GM10248 (cell line): ENCODE results near the gene PKN2.

Experiments
- CTCF ChIA-PET: fragments of 300-600 bp; sonication (Branson Sonifier 250); formaldehyde crosslinking; extraction: SDS; loops from one replicate; lab custom pipeline; 2021; ENCODE audit warnings: antibody characterized with exemption; lab: Yijun Ruan, JAX
- POLR2A ChIA-PET: fragments of 350-650 bp; sonication (Branson Sonifier 250); formaldehyde crosslinking; extraction: SDS; loops from one replicate; lab custom pipeline; 2020; ENCODE audit warnings: antibody characterized with exemption; lab: Yijun Ruan, JAX
- DNase-seq: peaks from one replicate; pipeline ENCODE4 v3.0.0; 2012; ENCODE audit errors: extremely low spot score
- TF ChIP-seq, protein P1 (sequence below): IDR thresholded peaks from 2 replicates; pipeline ENCODE4 v1.5.1; 2012; ENCODE audit warnings: mild to moderate bottlenecking, low read depth; ENCODE audit errors: extremely low read depth, missing control alignments, control extremely low read depth

The PKN2 gene

DNA sequence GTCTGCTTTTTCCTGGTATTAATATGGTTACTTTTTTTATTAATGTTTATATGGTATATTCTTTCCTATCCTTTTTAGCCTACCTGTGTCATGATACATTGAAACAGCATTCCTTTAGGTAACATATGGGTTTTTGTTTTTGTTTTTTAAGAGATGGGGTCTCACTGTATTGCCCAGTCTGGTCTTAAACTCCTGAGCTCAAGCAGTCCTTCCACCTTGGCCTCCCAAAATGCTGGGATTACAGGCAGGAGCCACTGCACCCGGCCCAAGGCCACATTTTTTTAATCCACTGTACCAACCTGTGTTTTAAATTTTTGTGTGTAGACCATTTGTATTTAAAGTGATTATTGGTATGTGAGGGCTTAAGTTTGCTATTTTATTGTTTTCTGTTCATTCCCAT, 43.1 kb downstream of the PKN2 start:
- POLR2A ChIA-PET, result no interaction called here
- CTCF ChIA-PET, result no interaction called here
- no peak for DNase-seq
- TF ChIP-seq, protein P1, sequence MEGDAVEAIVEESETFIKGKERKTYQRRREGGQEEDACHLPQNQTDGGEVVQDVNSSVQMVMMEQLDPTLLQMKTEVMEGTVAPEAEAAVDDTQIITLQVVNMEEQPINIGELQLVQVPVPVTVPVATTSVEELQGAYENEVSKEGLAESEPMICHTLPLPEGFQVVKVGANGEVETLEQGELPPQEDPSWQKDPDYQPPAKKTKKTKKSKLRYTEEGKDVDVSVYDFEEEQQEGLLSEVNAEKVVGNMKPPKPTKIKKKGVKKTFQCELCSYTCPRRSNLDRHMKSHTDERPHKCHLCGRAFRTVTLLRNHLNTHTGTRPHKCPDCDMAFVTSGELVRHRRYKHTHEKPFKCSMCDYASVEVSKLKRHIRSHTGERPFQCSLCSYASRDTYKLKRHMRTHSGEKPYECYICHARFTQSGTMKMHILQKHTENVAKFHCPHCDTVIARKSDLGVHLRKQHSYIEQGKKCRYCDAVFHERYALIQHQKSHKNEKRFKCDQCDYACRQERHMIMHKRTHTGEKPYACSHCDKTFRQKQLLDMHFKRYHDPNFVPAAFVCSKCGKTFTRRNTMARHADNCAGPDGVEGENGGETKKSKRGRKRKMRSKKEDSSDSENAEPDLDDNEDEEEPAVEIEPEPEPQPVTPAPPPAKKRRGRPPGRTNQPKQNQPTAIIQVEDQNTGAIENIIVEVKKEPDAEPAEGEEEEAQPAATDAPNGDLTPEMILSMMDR, result no peak

DNA sequence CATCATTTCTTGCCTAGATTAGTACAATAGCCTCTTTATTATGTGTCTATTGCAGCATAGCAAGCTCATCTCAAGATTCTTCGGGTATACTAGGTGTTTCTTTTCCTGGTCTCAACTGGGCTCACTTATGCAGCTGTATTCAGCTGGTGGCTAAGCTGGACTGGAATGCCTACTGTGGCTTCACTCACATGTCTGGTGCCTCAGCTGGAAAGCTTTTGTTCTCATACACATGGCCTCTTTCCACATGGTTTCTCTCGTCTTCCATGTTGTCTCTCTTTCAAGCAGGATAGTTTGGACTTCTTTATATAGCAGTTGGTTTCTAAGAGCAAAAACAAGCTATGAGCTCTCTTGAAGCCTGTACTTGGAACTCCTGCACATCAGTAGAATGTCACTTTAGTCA, 45.2 kb downstream of the PKN2 start:
- no peak for DNase-seq
- CTCF ChIA-PET, result interaction anchor here (0.8 to 1.4 kb wide), 4 partner anchors 13 to 149 kb away, joined by 3 read pairs; no protein-coding TSS in a partner anchor
- TF ChIP-seq, protein P1, result no peak
- POLR2A ChIA-PET, result interaction anchor here (0.6 kb wide), 1 partner anchor 143 kb away, joined by 6 read pairs; no protein-coding TSS in a partner anchor

DNA sequence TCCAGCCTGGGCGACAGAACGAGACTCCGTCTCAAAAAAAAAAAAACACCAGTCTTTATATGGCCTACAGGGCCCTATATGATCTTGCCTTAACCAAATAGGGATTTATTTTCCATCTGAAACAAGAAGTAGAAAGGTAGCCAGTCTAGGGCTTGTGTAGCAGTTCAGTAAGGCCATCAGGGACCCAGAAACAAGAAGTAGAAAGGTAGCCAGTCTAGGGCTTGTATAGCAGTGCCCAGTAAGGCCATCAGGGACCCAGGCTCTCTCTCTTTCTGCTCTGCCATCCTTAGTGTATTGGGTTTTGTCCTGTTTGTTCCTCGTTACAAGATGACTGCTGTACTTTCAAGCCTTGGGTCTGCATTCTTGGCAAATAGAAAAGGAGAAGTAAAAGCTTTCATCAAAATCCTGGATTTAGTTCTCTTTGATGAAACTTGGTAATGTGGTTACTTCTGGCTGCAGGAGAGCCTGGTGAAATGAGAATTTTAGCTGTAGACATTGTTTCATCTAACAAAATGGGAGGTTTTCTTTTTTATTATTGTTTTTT, 46.1 kb downstream of the PKN2 start:
- ChIA-PET CTCF (interaction anchor here (0.9 to 1.4 kb wide), 3 partner anchors 34 to 148 kb away, joined by 3 read pairs; no protein-coding TSS in a partner anchor), POLR2A (no interaction called here)
- TF ChIP-seq, protein P1, result no peak
- DNase-seq, result no peak

DNA sequence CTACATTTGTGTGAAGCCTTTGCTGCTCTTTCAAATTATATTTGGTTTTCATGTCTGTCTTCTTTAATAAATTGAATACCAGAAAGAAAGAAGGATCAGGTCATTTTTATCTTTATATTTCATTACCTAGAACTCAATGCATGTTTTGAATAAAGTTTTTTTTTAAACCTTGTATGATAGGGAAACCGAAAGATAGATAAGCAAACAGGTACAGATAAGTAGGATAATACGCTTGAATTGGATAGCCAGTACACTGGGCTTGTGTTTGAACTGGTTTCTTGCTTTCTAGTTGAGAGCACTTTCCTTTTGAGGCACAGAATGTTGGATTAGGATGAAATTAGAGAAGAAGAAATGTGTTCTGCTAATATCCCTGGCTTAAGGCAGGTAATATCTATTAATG, 46.9 kb downstream of the PKN2 start:
- ChIA-PET POLR2A (no interaction called here), CTCF (no interaction called here)
- TF ChIP-seq, protein P1, result no peak
- no peak for DNase-seq

DNA sequence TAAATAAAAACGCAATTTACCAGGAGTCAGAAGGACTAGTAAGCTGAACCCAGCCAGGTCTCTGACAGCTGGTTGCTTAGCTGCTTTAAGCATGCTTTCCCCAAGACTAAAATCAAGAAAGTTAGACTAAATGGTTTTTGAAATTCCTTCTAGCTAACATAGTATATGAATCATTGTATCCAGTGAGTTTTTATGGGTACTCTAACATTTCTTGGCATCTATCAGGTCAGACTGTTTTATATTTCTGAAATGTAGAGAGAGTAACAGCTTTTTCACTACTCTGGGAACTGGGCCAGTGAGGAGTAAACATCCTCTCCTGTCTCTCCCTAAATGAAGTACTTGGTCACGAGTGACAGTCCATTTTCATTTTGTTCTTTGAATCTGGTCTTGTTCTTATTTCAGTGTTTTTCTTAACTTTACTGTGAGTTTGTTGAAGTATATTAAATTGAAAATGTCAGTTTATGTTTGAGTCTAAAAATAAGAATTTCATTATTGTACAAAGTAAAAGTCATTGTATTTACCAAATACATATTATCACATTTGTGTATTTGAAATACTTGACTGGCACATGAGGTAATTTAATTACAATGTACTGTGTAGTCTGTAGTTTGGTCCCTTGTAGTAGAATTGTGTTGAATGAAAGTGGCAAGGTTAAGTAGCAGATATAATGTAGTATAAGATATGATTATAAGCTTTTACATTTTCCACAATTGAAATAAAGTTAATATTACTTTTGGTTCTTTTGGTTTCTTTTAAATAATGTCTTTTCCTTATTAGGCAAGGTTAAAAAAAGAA, 47.6 kb downstream of the PKN2 start:
- ChIA-PET CTCF (no interaction called here), POLR2A (no interaction called here)
- TF ChIP-seq, protein P1, result no peak
- DNase-seq, result no peak

DNA sequence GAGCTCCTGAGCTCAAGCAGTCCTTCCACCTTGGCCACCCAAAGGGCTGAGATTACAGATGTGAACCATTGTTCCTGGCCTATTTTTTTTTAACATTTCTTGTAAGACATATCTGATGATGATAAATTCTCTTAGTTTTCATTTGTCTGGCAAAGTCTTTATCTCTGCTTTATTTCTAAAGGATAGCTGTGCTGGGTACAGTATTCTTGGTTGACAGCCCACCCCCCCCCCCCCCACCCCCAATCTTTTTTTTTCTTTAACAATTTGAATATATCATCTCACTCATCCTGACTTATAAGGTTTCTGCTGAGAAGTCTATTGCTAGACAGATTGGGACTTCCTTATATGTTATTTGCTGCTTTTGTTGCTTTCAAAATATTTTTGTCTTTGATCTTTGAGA, 51.3 kb downstream of the PKN2 start:
- ChIA-PET POLR2A (no interaction called here), CTCF (interaction anchor here (0.9 to 1.2 kb wide), 4 partner anchors 17 to 142 kb away, joined by 3 read pairs; no protein-coding TSS in a partner anchor)
- TF ChIP-seq, protein P1, result no peak
- DNase-seq, result no peak
